Measurements from ENCODE around the gene RHEB. TPM values are rescaled to one million over a fixed set of nuclear protein-coding genes. Genes with fewer than 3 reads are reported as not detected.

Gene RHEB
- total and polyA plus RNA-seq, 2 donors (not counting 3 experiments of a cell fraction or from before 2014, with no cell fraction given) = 59.4 to 108 TPM

DNA sequence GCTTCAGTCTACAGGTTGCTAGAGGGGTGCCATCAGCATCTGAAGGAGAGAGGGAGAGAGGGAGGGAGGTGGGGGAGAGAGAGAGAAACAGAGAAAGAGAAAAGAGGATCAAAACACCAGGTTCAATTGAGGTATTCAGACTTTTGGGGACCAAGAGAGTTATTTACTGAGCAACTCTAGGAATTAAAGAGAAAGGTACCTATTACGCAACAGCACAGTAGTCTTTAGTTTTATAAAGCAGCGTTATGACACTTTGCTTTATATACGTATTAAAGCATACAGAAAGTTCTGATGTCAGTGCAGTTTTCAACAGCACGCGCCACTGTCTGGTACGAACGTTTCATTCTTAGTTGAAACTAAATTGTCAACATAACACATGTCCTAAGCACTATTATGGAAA lies 41.8 kb downstream of the RHEB start:
- H3K9me3 ChIP-seq (replicated peaks; ENCODE audit: control insufficient read depth, insufficient read depth, low read length) = no peaks in the 10 kb centered on the region
- no peak for FAIRE-seq
- no peak overlapping the region for H3K4me3 ChIP-seq (replicated peaks in 1 of 3; ENCODE audit: insufficient read depth in 1 of 3, low read depth in 1 of 3, low read length in 3 of 3)
- no peak overlapping the region for H3K4me2 ChIP-seq (ENCODE audit: insufficient read depth, low read length)
- H3K9me1 ChIP-seq (replicated peaks; ENCODE audit: control insufficient read depth, extremely low read depth, insufficient read depth, low read length) = no peaks in the 10 kb centered on the region
- peaks cover 65% of the 10 kb centered on the region for H3K79me2 ChIP-seq (ENCODE audit: control insufficient read depth, insufficient read depth, low read length)
- BruUV-seq (replicated peaks) = no TSS peak
- peaks cover 10% of the 10 kb centered on the region for H4K20me1 ChIP-seq (replicated peaks; ENCODE audit: control insufficient read depth, extremely low read depth, insufficient read depth, low read length)
- H2AFZ ChIP-seq (ENCODE audit: low read depth, low read length) = no peak overlapping the region
- H3K27me3 ChIP-seq (ENCODE audit: control insufficient read depth in 2 of 2, insufficient read depth in 2 of 2, low read length in 2 of 2) = no peaks in the 10 kb centered on the region
- no peak overlapping the region for H3K9ac ChIP-seq (replicated peaks; ENCODE audit: extremely low read depth, insufficient read depth, low read length)
- POLR2A ChIA-PET = no interaction called here
- CTCF ChIA-PET = no interaction called here
- TF ChIP-seq GATA2 (IDR thresholded peaks at IDR 0.05; ENCODE audit: insufficient read depth, insufficient read length, low read depth, low read length) (no peak), FOS (IDR thresholded peaks at IDR 0.05; ENCODE audit: borderline replicate concordance, insufficient read depth, low read length) (no peak), EZH2 (IDR thresholded peaks at IDR 0.05; ENCODE audit: borderline replicate concordance, low read depth, low read length, severe bottlenecking) (no peak), POLR2AphosphoS5 (IDR thresholded peaks at IDR 0.05; ENCODE audit: insufficient read depth, low read depth, low read length) (no peak), MYC (IDR thresholded peaks at IDR 0.05; ENCODE audit: low read depth, low read length) (no peak), JUN (IDR thresholded peaks at IDR 0.05; ENCODE audit: borderline replicate concordance, insufficient read depth, insufficient read length, low read depth) (no peak), POLR2A (IDR thresholded peaks at IDR 0.05; ENCODE audit: low read depth, low read length) (no peak)
- TF ChIP-seq, protein P1, sequence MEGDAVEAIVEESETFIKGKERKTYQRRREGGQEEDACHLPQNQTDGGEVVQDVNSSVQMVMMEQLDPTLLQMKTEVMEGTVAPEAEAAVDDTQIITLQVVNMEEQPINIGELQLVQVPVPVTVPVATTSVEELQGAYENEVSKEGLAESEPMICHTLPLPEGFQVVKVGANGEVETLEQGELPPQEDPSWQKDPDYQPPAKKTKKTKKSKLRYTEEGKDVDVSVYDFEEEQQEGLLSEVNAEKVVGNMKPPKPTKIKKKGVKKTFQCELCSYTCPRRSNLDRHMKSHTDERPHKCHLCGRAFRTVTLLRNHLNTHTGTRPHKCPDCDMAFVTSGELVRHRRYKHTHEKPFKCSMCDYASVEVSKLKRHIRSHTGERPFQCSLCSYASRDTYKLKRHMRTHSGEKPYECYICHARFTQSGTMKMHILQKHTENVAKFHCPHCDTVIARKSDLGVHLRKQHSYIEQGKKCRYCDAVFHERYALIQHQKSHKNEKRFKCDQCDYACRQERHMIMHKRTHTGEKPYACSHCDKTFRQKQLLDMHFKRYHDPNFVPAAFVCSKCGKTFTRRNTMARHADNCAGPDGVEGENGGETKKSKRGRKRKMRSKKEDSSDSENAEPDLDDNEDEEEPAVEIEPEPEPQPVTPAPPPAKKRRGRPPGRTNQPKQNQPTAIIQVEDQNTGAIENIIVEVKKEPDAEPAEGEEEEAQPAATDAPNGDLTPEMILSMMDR (IDR thresholded peaks at IDR 0.05; ENCODE audit: extremely low read depth in 1 of 2, insufficient read depth in 1 of 2, low read depth in 1 of 2, low read length in 2 of 2) = no peak
- TF ChIP-seq, protein P2, sequence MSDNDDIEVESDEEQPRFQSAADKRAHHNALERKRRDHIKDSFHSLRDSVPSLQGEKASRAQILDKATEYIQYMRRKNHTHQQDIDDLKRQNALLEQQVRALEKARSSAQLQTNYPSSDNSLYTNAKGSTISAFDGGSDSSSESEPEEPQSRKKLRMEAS (IDR thresholded peaks at IDR 0.05; ENCODE audit: insufficient read depth, insufficient read length) = no peak
- dilution Hi-C loops (cut with MboI; ENCODE audit: extremely low pct_ligation_motif_present, low sequenced_read_pairs) = no loop called here
- peaks cover 5 to 8% of the 10 kb centered on the region in 2 experiments for H3K36me3 ChIP-seq (ENCODE audit: control insufficient read depth in 2 of 2, extremely low read depth in 1 of 2, insufficient read depth in 2 of 2, low read length in 2 of 2)
- H3K27ac ChIP-seq (ENCODE audit: insufficient read depth, low read depth, low read length) = no peak overlapping the region
- peaks cover 7% of the 10 kb centered on the region for H3K4me1 ChIP-seq (ENCODE audit: control insufficient read depth, extremely low read depth, insufficient read depth, low read length)
- intact Hi-C loops (cut with micrococcal nuclease) = no loop called here
- DNase-seq (ENCODE audit: low read depth, low spot score) = no peak

Data from endothelial cell of umbilical vein (primary cell).